Memory B cell (primary cell): ENCODE results near the gene PITPNM3.

Experiments used
- ATAC-seq: fragments of 150-1000 bp; cut with Tn5 transposase; 2 replicates; pipeline ENCODE4 v1.10.0; 2021; ENCODE audit warnings: low read depth, mild to moderate bottlenecking, moderate library complexity
- DNase-seq, 2 donors: peaks; one replicate each; pipeline ENCODE4 v3.0.0; 2022; ENCODE audit warnings: low spot score in 2 of 2
- H3K27ac Mint-ChIP-seq: one replicate; pipeline ENCODE4 v1.8.0; 2022; ENCODE audit warnings: mild to moderate bottlenecking, moderate library complexity, mixed read lengths
- H3K27me3 Mint-ChIP-seq: one replicate; pipeline ENCODE4 v1.8.0; 2022; ENCODE audit warnings: mixed read lengths
- H3K36me3 Mint-ChIP-seq: one replicate; pipeline ENCODE4 v1.8.0; 2022; ENCODE audit warnings: mild to moderate bottlenecking, mixed read lengths
- H3K4me1 Mint-ChIP-seq: one replicate; pipeline ENCODE4 v1.8.0; 2022; ENCODE audit warnings: mixed read lengths
- H3K4me3 Mint-ChIP-seq: one replicate; pipeline ENCODE4 v1.8.0; 2022; ENCODE audit warnings: mild to moderate bottlenecking, moderate library complexity, mixed read lengths
- H3K9me3 Mint-ChIP-seq: one replicate; pipeline ENCODE4 v1.8.0; 2022; ENCODE audit warnings: mixed read lengths

The PITPNM3 gene

GRCh38 chr17:6536566-6537065, 19.7 kb downstream of the PITPNM3 start:
- no peaks in the 10 kb centered on the region for H3K4me1 Mint-ChIP-seq
- H3K36me3 Mint-ChIP-seq = peaks cover 4% of the 10 kb centered on the region
- no peak overlapping the region for H3K27ac Mint-ChIP-seq
- ATAC-seq (no peak), DNase-seq (no peak)
- no peak overlapping the region for H3K4me3 Mint-ChIP-seq
- H3K9me3 Mint-ChIP-seq = peaks cover 2% of the 10 kb centered on the region
- peaks cover 14% of the 10 kb centered on the region for H3K27me3 Mint-ChIP-seq

- H3K4me3 Mint-ChIP-seq = no peak overlapping the region
- ATAC-seq = no peak
- no peak overlapping the region for H3K27ac Mint-ChIP-seq
- H3K4me1 Mint-ChIP-seq = no peaks in the 10 kb centered on the region
- DNase-seq = no peak
- H3K36me3 Mint-ChIP-seq = peaks cover 4% of the 10 kb centered on the region
- peaks cover 2% of the 10 kb centered on the region for H3K9me3 Mint-ChIP-seq
- peaks cover 13% of the 10 kb centered on the region for H3K27me3 Mint-ChIP-seq
Observed at GRCh38 chr17:6536053-6536452, 20.3 kb downstream of the PITPNM3 start.

- Mint-ChIP-seq H3K9me3 (peaks cover 2% of the 10 kb centered on the region), H3K4me3 (no peak overlapping the region), H3K27me3 (peaks cover 14% of the 10 kb centered on the region), H3K4me1 (no peaks in the 10 kb centered on the region), H3K27ac (no peak overlapping the region), H3K36me3 (peaks cover 4% of the 10 kb centered on the region)
- ATAC-seq = no peak
- no peak for DNase-seq
Observed at GRCh38 chr17:6534846-6535514, 21.4 kb downstream of the PITPNM3 start.

GRCh38 chr17:6532441-6532885, 23.9 kb downstream of the PITPNM3 start:
- Mint-ChIP-seq H3K4me1 (no peaks in the 10 kb centered on the region), H3K36me3 (no peaks in the 10 kb centered on the region), H3K27ac (no peak overlapping the region), H3K9me3 (peaks cover 2% of the 10 kb centered on the region), H3K4me3 (no peak overlapping the region), H3K27me3 (peaks cover 12% of the 10 kb centered on the region)
- DNase-seq = no peak
- no peak for ATAC-seq

- Mint-ChIP-seq H3K4me1 (no peaks in the 10 kb centered on the region), H3K9me3 (peaks cover 2% of the 10 kb centered on the region), H3K27me3 (peaks cover 10% of the 10 kb centered on the region), H3K36me3 (no peaks in the 10 kb centered on the region), H3K4me3 (no peak overlapping the region), H3K27ac (no peak overlapping the region)
- no peak for ATAC-seq
- no peak for DNase-seq
Observed at GRCh38 chr17:6531575-6531974, 24.8 kb downstream of the PITPNM3 start.

- Mint-ChIP-seq H3K27ac (no peak overlapping the region), H3K36me3 (no peaks in the 10 kb centered on the region), H3K9me3 (peaks cover 1% of the 10 kb centered on the region), H3K4me1 (no peaks in the 10 kb centered on the region), H3K4me3 (no peak overlapping the region), H3K27me3 (peaks cover 10% of the 10 kb centered on the region)
- DNase-seq = no peak
- no peak for ATAC-seq
Observed at GRCh38 chr17:6530324-6530920, 25.9 kb downstream of the PITPNM3 start.

- no peak for DNase-seq
- H3K4me3 Mint-ChIP-seq = no peak overlapping the region
- H3K27me3 Mint-ChIP-seq = peaks cover 5% of the 10 kb centered on the region
- H3K36me3 Mint-ChIP-seq = no peaks in the 10 kb centered on the region
- ATAC-seq = no peak
- no peaks in the 10 kb centered on the region for H3K9me3 Mint-ChIP-seq
- no peaks in the 10 kb centered on the region for H3K4me1 Mint-ChIP-seq
- no peak overlapping the region for H3K27ac Mint-ChIP-seq
Observed at GRCh38 chr17:6528557-6528956, 27.8 kb downstream of the PITPNM3 start.

GRCh38 chr17:6526362-6527152, 29.8 kb downstream of the PITPNM3 start:
- no peaks in the 10 kb centered on the region for H3K4me1 Mint-ChIP-seq
- ATAC-seq (no peak), DNase-seq (no peak)
- H3K36me3 Mint-ChIP-seq = no peaks in the 10 kb centered on the region
- H3K4me3 Mint-ChIP-seq = no peak overlapping the region
- no peak overlapping the region for H3K27ac Mint-ChIP-seq
- no peaks in the 10 kb centered on the region for H3K9me3 Mint-ChIP-seq
- peaks cover 5% of the 10 kb centered on the region for H3K27me3 Mint-ChIP-seq

- H3K36me3 Mint-ChIP-seq = no peaks in the 10 kb centered on the region
- ATAC-seq (no peak), DNase-seq (no peak)
- H3K4me1 Mint-ChIP-seq = no peaks in the 10 kb centered on the region
- H3K9me3 Mint-ChIP-seq = no peaks in the 10 kb centered on the region
- H3K4me3 Mint-ChIP-seq = no peak overlapping the region
- H3K27me3 Mint-ChIP-seq = peaks cover 5% of the 10 kb centered on the region
- no peak overlapping the region for H3K27ac Mint-ChIP-seq
Observed at GRCh38 chr17:6525731-6526130, 30.6 kb downstream of the PITPNM3 start.

- Mint-ChIP-seq H3K9me3 (peaks cover 1% of the 10 kb centered on the region), H3K27ac (no peak overlapping the region), H3K36me3 (no peaks in the 10 kb centered on the region), H3K4me1 (no peaks in the 10 kb centered on the region), H3K4me3 (no peak overlapping the region), H3K27me3 (peaks cover 3% of the 10 kb centered on the region)
- no peak for DNase-seq
- ATAC-seq = no peak
Observed at GRCh38 chr17:6525141-6525540, 31.2 kb downstream of the PITPNM3 start.

- no peak overlapping the region for H3K27ac Mint-ChIP-seq
- H3K9me3 Mint-ChIP-seq = peaks cover 1% of the 10 kb centered on the region
- peaks cover 3% of the 10 kb centered on the region for H3K27me3 Mint-ChIP-seq
- no peak overlapping the region for H3K4me3 Mint-ChIP-seq
- no peak for DNase-seq
- ATAC-seq = no peak
- H3K36me3 Mint-ChIP-seq = no peaks in the 10 kb centered on the region
- H3K4me1 Mint-ChIP-seq = no peaks in the 10 kb centered on the region
Observed at GRCh38 chr17:6524520-6524919, 31.8 kb downstream of the PITPNM3 start.

- no peak for ATAC-seq
- peaks cover 1% of the 10 kb centered on the region for H3K9me3 Mint-ChIP-seq
- H3K27ac Mint-ChIP-seq = no peak overlapping the region
- peaks cover 3% of the 10 kb centered on the region for H3K27me3 Mint-ChIP-seq
- DNase-seq = no peak
- no peaks in the 10 kb centered on the region for H3K36me3 Mint-ChIP-seq
- no peak overlapping the region for H3K4me3 Mint-ChIP-seq
- no peaks in the 10 kb centered on the region for H3K4me1 Mint-ChIP-seq
Observed at GRCh38 chr17:6523809-6524355, 32.5 kb downstream of the PITPNM3 start.

- ATAC-seq = no peak
- no peaks in the 10 kb centered on the region for H3K36me3 Mint-ChIP-seq
Observed at GRCh38 chr17:6523330-6523729, 33.0 kb downstream of the PITPNM3 start.

GRCh38 chr17:6521586-6521985, 34.8 kb downstream of the PITPNM3 start:
- no peak overlapping the region for H3K27ac Mint-ChIP-seq
- ATAC-seq = no peak
- H3K4me1 Mint-ChIP-seq = no peaks in the 10 kb centered on the region
- peaks cover 1% of the 10 kb centered on the region for H3K9me3 Mint-ChIP-seq
- H3K27me3 Mint-ChIP-seq = no peaks in the 10 kb centered on the region
- no peak for DNase-seq
- H3K4me3 Mint-ChIP-seq = no peak overlapping the region
- no peaks in the 10 kb centered on the region for H3K36me3 Mint-ChIP-seq

More at GRCh38 chr17:6523330-6523729, 33.0 kb downstream of the PITPNM3 start:
- no peak for DNase-seq
- Mint-ChIP-seq H3K27ac (no peak overlapping the region), H3K4me1 (no peaks in the 10 kb centered on the region), H3K27me3 (peaks cover 3% of the 10 kb centered on the region), H3K9me3 (peaks cover 1% of the 10 kb centered on the region), H3K4me3 (no peak overlapping the region)
